Nephron (organoid): ENCODE data around the gene CD93.

Experiments used
- H3K27ac Mint-ChIP-seq, 3 experiments: 2 replicates each; pipeline ENCODE4 v1.8.0; 2020; ENCODE audit warnings: mixed read lengths in 3 of 3, mild to moderate bottlenecking in 2 of 3, moderate library complexity in 1 of 3
- H3K27me3 Mint-ChIP-seq: 2 replicates; pipeline ENCODE4 v1.8.0; 2021; ENCODE audit warnings: low read depth, mild to moderate bottlenecking, moderate library complexity, mixed read lengths
- H3K36me3 Mint-ChIP-seq: 2 replicates; pipeline ENCODE4 v1.8.0; 2020; ENCODE audit warnings: low read depth, mixed read lengths
- H3K4me1 Mint-ChIP-seq: 2 replicates; pipeline ENCODE4 v1.8.0; 2020; ENCODE audit warnings: mixed read lengths
- H3K4me3 Mint-ChIP-seq, 3 experiments: 2 replicates each; pipeline ENCODE4 v1.8.0; 2020; ENCODE audit warnings: mild to moderate bottlenecking in 3 of 3, mixed read lengths in 3 of 3, moderate library complexity in 2 of 3
- H3K9me3 Mint-ChIP-seq: 2 replicates; pipeline ENCODE4 v1.8.0; 2020; ENCODE audit warnings: mixed read lengths
- TF ChIP-seq, protein P1 (sequence below), 3 experiments: fragments of 200-600 bp; sonication (generic); IDR thresholded peaks; one replicate each; pipeline ENCODE4 v1.5.0; 2021; ENCODE audit warnings: antibody characterized with exemption in 3 of 3; ENCODE audit not compliant: unreplicated experiment in 3 of 3

The CD93 gene

GRCh38 chr20:23107466-23107865, 21.3 kb upstream of the CD93 start:
- Mint-ChIP-seq H3K4me1 (no peaks in the 10 kb centered on the region), H3K9me3 (no peaks in the 10 kb centered on the region), H3K4me3 (no peak overlapping the region), H3K36me3 (no peaks in the 10 kb centered on the region), H3K27ac (no peak overlapping the region), H3K27me3 (peaks cover 16% of the 10 kb centered on the region)
- TF ChIP-seq, protein P1, sequence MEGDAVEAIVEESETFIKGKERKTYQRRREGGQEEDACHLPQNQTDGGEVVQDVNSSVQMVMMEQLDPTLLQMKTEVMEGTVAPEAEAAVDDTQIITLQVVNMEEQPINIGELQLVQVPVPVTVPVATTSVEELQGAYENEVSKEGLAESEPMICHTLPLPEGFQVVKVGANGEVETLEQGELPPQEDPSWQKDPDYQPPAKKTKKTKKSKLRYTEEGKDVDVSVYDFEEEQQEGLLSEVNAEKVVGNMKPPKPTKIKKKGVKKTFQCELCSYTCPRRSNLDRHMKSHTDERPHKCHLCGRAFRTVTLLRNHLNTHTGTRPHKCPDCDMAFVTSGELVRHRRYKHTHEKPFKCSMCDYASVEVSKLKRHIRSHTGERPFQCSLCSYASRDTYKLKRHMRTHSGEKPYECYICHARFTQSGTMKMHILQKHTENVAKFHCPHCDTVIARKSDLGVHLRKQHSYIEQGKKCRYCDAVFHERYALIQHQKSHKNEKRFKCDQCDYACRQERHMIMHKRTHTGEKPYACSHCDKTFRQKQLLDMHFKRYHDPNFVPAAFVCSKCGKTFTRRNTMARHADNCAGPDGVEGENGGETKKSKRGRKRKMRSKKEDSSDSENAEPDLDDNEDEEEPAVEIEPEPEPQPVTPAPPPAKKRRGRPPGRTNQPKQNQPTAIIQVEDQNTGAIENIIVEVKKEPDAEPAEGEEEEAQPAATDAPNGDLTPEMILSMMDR (IDR thresholded peaks at IDR 0.05; ENCODE audit: unreplicated experiment in 3 of 3) = no peak

- Mint-ChIP-seq H3K36me3 (no peaks in the 10 kb centered on the region), H3K4me3 (no peak overlapping the region), H3K9me3 (no peaks in the 10 kb centered on the region), H3K27ac (no peak overlapping the region), H3K4me1 (no peaks in the 10 kb centered on the region), H3K27me3 (peaks cover 16% of the 10 kb centered on the region)
- TF ChIP-seq, protein P1 (IDR thresholded peaks at IDR 0.05; ENCODE audit: unreplicated experiment in 3 of 3) = no peak
Measured at GRCh38 chr20:23106271-23106851, 20.2 kb upstream of the CD93 start.

- TF ChIP-seq, protein P1 (IDR thresholded peaks at IDR 0.05; ENCODE audit: unreplicated experiment in 3 of 3) = no peak
- no peaks in the 10 kb centered on the region for H3K9me3 Mint-ChIP-seq
- no peaks in the 10 kb centered on the region for H3K36me3 Mint-ChIP-seq
- peaks cover 14% of the 10 kb centered on the region for H3K27me3 Mint-ChIP-seq
- H3K27ac Mint-ChIP-seq = no peak overlapping the region
- no peaks in the 10 kb centered on the region for H3K4me1 Mint-ChIP-seq
- no peak overlapping the region for H3K4me3 Mint-ChIP-seq
Measured at GRCh38 chr20:23105193-23105592, 19.1 kb upstream of the CD93 start.

DNA sequence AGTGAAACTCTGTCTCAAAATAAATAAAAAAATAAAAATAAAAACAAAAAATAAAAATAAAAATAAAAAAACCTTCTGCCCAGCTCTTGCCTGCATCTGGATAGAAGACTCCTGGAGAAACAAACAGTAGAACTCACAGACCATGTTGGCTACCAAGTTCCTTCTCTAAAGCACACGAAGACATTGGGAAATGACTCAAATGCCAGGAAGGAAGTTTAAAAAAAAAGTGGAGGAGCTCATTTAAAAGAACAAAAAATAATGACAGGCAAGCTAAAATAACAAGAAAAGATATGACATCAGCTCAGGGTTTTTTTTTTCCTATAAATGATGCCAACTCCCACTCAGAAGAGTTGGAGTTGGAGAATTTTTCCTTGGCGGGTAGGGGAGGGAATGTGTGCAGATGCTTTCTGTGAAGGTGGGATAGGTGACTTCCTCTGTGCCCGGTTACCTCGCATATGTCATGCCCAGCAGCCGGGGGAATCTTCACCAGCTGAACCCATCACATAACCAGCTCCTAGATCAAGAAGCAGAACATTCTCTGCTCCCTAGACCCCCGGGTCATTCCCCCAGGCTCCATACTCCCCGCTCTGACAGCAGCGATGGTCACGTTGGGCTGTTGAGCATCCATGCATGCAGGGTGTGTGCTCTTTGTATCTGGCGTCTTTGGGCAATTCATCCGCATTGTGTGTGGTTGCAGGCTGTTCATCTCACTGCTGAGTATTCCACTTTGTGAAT, 17.3 kb upstream of the CD93 start:
- peaks cover 21% of the 10 kb centered on the region for H3K27me3 Mint-ChIP-seq
- no peaks in the 10 kb centered on the region for H3K9me3 Mint-ChIP-seq
- no peak overlapping the region for H3K4me3 Mint-ChIP-seq
- TF ChIP-seq, protein P1 (IDR thresholded peaks at IDR 0.05; ENCODE audit: unreplicated experiment in 3 of 3) = no peak
- H3K27ac Mint-ChIP-seq = no peak overlapping the region
- H3K36me3 Mint-ChIP-seq = no peaks in the 10 kb centered on the region
- no peaks in the 10 kb centered on the region for H3K4me1 Mint-ChIP-seq

DNA sequence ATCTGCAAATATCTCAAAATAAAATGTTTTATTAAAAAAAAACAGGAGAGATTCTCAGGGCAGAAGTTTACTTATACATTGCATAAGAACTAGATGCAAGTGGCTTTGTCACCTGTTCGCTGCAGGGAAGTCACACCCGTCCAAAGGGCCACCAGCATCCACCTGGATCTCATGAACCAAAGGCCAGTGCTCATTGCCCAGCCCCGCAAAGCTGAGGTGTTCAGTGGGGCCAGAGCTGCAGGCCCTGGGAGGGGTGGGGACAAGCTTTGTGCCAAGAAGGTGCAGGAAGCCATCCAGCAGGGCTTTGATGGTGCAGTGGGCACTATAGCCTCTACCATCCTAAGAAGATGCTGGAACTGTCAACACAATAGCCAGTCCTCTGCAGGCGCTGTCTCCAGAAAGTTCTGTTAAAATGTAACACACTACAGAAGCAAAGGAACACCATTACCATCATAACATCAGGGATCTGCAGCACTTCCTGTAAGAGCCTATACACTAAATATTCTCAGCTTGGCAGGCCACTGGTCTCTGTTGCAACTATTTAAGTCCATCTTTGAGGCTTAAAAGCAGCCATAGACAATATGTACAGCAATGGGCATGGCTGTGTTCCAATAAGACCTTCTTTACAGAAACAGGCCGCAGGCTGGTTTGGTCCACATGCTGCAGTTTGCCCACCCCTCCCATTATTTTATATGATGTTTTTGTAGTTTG, 15.7 kb upstream of the CD93 start:
- H3K27me3 Mint-ChIP-seq = peaks cover 28% of the 10 kb centered on the region
- H3K4me1 Mint-ChIP-seq = no peaks in the 10 kb centered on the region

More for the DNA sequence above, 15.7 kb upstream of the CD93 start:
- no peak overlapping the region for H3K27ac Mint-ChIP-seq
- no peaks in the 10 kb centered on the region for H3K36me3 Mint-ChIP-seq
- no peaks in the 10 kb centered on the region for H3K9me3 Mint-ChIP-seq
- TF ChIP-seq, protein P1 (IDR thresholded peaks at IDR 0.05; ENCODE audit: unreplicated experiment in 3 of 3) = no peak
- H3K4me3 Mint-ChIP-seq = no peak overlapping the region
